Neuronal stem cell (in vitro differentiated cells): ENCODE data around the gene TBATA.
A peak's percentile ranks its signal among the peaks of the same experiment; 100 is the strongest.

Experiments used
- DNase-seq: peaks from one replicate; pipeline ENCODE4 v3.0.0-alpha.2; 2013; ENCODE audit warnings: low spot score
- H2AFZ ChIP-seq: one replicate; pipeline ENCODE4 v1.6.1; 2013; ENCODE audit warnings: mild to moderate bottlenecking, low read length, inconsistent platforms
- H2AK5ac ChIP-seq: 2 replicates; pipeline ENCODE4 v1.6.1; 2013; ENCODE audit warnings: low read depth, mild to moderate bottlenecking, inconsistent platforms, low read length, moderate library complexity, mixed read lengths
- H2BK120ac ChIP-seq: 2 replicates; pipeline ENCODE4 v1.6.1; 2013; ENCODE audit warnings: low read depth, mild to moderate bottlenecking, inconsistent platforms, low read length, moderate library complexity, mixed read lengths
- H2BK12ac ChIP-seq: one replicate; pipeline ENCODE4 v1.6.1; 2013; ENCODE audit warnings: low read length, inconsistent platforms
- H2BK15ac ChIP-seq: 2 replicates; pipeline ENCODE4 v1.6.1; 2013; ENCODE audit warnings: mild to moderate bottlenecking, low read length, inconsistent platforms, mixed read lengths
- H2BK5ac ChIP-seq: one replicate; pipeline ENCODE4 v1.6.1; 2013; ENCODE audit warnings: inconsistent platforms, mild to moderate bottlenecking, low read length, moderate library complexity
- H3K14ac ChIP-seq: one replicate; pipeline ENCODE4 v1.6.1; 2013; ENCODE audit warnings: low read length, inconsistent platforms
- H3K18ac ChIP-seq: 2 replicates; pipeline ENCODE4 v1.6.1; 2013; ENCODE audit warnings: low read length, inconsistent platforms
- H3K23ac ChIP-seq: 2 replicates; pipeline ENCODE4 v1.6.1; 2013; ENCODE audit warnings: low read depth, mild to moderate bottlenecking, mixed read lengths, low read length, inconsistent platforms; ENCODE audit not compliant: poor library complexity
- H3K27ac ChIP-seq: replicated peaks from 3 replicates; pipeline ENCODE4 v1.5.1; 2013; ENCODE audit warnings: low read length, inconsistent platforms
- H3K27me3 ChIP-seq, 3 experiments: 2 replicates each; pipeline ENCODE4 v1.6.1; 2013; ENCODE audit warnings: low read length in 3 of 3, mild to moderate bottlenecking in 2 of 3, inconsistent platforms in 1 of 3, low read depth in 1 of 3, mixed read lengths in 1 of 3, moderate library complexity in 1 of 3; ENCODE audit not compliant: control insufficient read depth in 3 of 3, insufficient read depth in 3 of 3
- H3K36me3 ChIP-seq, 2 donors: replicated peaks in 1 of 2; 2 replicates each; pipeline ENCODE4 v1.6.1; 2013; ENCODE audit warnings: low read length in 2 of 2; ENCODE audit not compliant: control insufficient read depth in 2 of 2, insufficient read depth in 2 of 2
- H3K4ac ChIP-seq: 2 replicates; pipeline ENCODE4 v1.6.1; 2013; ENCODE audit warnings: inconsistent platforms, mild to moderate bottlenecking, low read length, moderate library complexity
- H3K4me1 ChIP-seq, 2 donors: 1 replicate in 1 of 2; 2 replicates in 1 of 2; pipeline ENCODE4 v1.6.1; 2013; ENCODE audit warnings: low read length in 2 of 2, low read depth in 1 of 2; ENCODE audit not compliant: control insufficient read depth in 2 of 2, insufficient read depth in 1 of 2
- H3K4me2 ChIP-seq: one replicate; pipeline ENCODE4 v1.6.1; 2013; ENCODE audit warnings: mild to moderate bottlenecking, low read length, inconsistent platforms; ENCODE audit not compliant: insufficient read depth, poor library complexity, severe bottlenecking
- H3K4me3 ChIP-seq, 2 donors: 2 replicates each; pipeline ENCODE4 v1.5.1; 2013; ENCODE audit warnings: low read length in 2 of 2, mild to moderate bottlenecking in 2 of 2, inconsistent platforms in 1 of 2, moderate library complexity in 1 of 2
- H3K79me1 ChIP-seq: one replicate; pipeline ENCODE4 v1.6.1; 2013; ENCODE audit warnings: low read depth, mild to moderate bottlenecking, inconsistent platforms, low read length, moderate library complexity
- H3K9ac ChIP-seq: one replicate; pipeline ENCODE4 v1.6.1; 2013; ENCODE audit warnings: mild to moderate bottlenecking, low read depth, low read length, inconsistent platforms; ENCODE audit not compliant: poor library complexity
- H3K9me3 ChIP-seq, 2 donors: replicated peaks in 1 of 2; 2 replicates each; pipeline versions ENCODE3 to v1.6.1; 2013; ENCODE audit warnings: low read length in 2 of 2, mild to moderate bottlenecking in 2 of 2, inconsistent platforms in 1 of 2, low read depth in 1 of 2, mixed read lengths in 1 of 2, moderate library complexity in 1 of 2; ENCODE audit not compliant: control insufficient read depth in 2 of 2, insufficient read depth in 1 of 2
- H4K8ac ChIP-seq: one replicate; pipeline ENCODE4 v1.6.1; 2013; ENCODE audit warnings: low read depth, mild to moderate bottlenecking, inconsistent platforms, low read length, moderate library complexity
- H4K91ac ChIP-seq: one replicate; pipeline ENCODE4 v1.6.1; 2013; ENCODE audit warnings: low read length, low read depth, mild to moderate bottlenecking, inconsistent platforms; ENCODE audit not compliant: poor library complexity
- WGBS, 2 donors: extraction: QIAGEN DNeasy Blood & Tissue Kit; methylation state at CpG; one replicate each; pipeline ENCODE4 v1.1.7; 2013; ENCODE audit warnings: missing lambda C conversion rate in 2 of 2, mixed read lengths in 1 of 2; ENCODE audit not compliant: insufficient read length in 2 of 2, insufficient replicate concordance in 1 of 2; ENCODE audit errors: extremely low coverage in 2 of 2; 5-methylcytosine and 5-hydroxymethylcytosine counted together

Gene TBATA

GRCh38 chr10:70730955-70731354 is 54.2 kb downstream of the TBATA start:
- no peak overlapping the region for H3K4me2 ChIP-seq
- H3K4ac ChIP-seq = no peak overlapping the region
- WGBS, 2 donors = no CpG with 5 or more reads among the region's 2 CpGs
- peak overlapping the region; percentile 81 for H4K91ac ChIP-seq
- H3K9ac ChIP-seq = no peak overlapping the region
- H3K79me1 ChIP-seq = no peaks in the 10 kb centered on the region
- no peak overlapping the region for H3K4me3 ChIP-seq
- peak overlapping the region; percentile 43 for H3K14ac ChIP-seq
- H3K18ac ChIP-seq = no peak overlapping the region
- no peak overlapping the region for H4K8ac ChIP-seq
- H2BK12ac ChIP-seq = no peak overlapping the region
- H3K27ac ChIP-seq = no peak overlapping the region
- no peak overlapping the region for H2AK5ac ChIP-seq
- H2BK120ac ChIP-seq = no peak overlapping the region
- H2BK15ac ChIP-seq = no peak overlapping the region
- no peak overlapping the region for H2BK5ac ChIP-seq
- H3K27me3 ChIP-seq = peaks cover 0 to 8% (median 0%) of the 10 kb centered on the region in 3 experiments
- no peak for DNase-seq
- H3K4me1 ChIP-seq = peaks cover 0 to 1% of the 10 kb centered on the region in 2 donors
- no peak overlapping the region for H2AFZ ChIP-seq
- no peaks in the 10 kb centered on the region for H3K36me3 ChIP-seq
- H3K23ac ChIP-seq = no peak overlapping the region
- H3K9me3 ChIP-seq = peaks cover 0 to 1% of the 10 kb centered on the region in 2 donors

GRCh38 chr10:70729763-70730357 is 55.3 kb downstream of the TBATA start:
- Histone ChIP-seq H2BK5ac (no peak overlapping the region), H2AFZ (no peak overlapping the region), H2BK15ac (peak overlapping the region; percentile 46), H3K23ac (peak overlapping the region; percentile 44), H3K14ac (peak overlapping the region; percentile 40), H3K4ac (no peak overlapping the region), H3K27ac (no peak overlapping the region), H3K79me1 (no peaks in the 10 kb centered on the region), H3K27me3 (peaks cover 0 to 8% (median 0%) of the 10 kb centered on the region in 3 experiments), H3K9ac (peak overlapping the region; percentile 26), H4K91ac (no peak overlapping the region), H2AK5ac (peak overlapping the region; percentile 72), H3K4me2 (no peak overlapping the region), H3K9me3 (peaks cover 0 to 1% of the 10 kb centered on the region in 2 donors), H2BK120ac (no peak overlapping the region), H3K18ac (peak overlapping the region; percentile 59), H3K36me3 (no peaks in the 10 kb centered on the region), H4K8ac (no peak overlapping the region), H3K4me3 (no peak overlapping the region), H2BK12ac (no peak overlapping the region), H3K4me1 (no peaks in the 10 kb centered on the region)
- no CpG with 5 or more reads among the region's 16 CpGs for WGBS, 2 donors
- DNase-seq = no peak

DNA sequence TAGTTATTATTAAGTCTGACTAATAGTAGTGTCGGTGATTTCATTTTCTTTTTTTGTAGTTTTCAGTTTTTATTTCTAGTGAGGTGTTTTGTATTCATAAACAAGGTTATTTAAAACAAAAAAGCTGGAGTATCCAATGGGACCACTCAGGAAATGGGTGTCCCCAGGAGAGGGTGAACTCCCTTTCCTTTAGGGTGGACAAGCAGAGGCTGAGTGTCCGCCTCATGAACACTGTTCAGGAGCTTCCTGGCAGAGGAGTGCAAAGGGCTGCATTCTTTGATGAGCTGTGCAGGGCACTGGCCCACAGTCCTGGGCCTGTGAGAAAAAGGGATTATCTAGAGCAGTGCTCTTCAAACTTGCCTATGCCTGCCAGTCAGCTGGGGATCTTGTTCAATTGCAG is 56.8 kb downstream of the TBATA start:
- Histone ChIP-seq H3K4ac (no peak overlapping the region), H2BK12ac (no peak overlapping the region), H2BK15ac (no peak overlapping the region), H2BK5ac (no peak overlapping the region), H2AK5ac (no peak overlapping the region), H4K8ac (no peak overlapping the region), H3K79me1 (no peaks in the 10 kb centered on the region), H3K4me2 (no peak overlapping the region), H3K9ac (no peak overlapping the region), H3K9me3 (peaks cover 0 to 1% of the 10 kb centered on the region in 2 donors), H4K91ac (no peak overlapping the region), H3K27ac (no peak overlapping the region), H2BK120ac (no peak overlapping the region), H3K4me3 (no peak overlapping the region), H3K23ac (no peak overlapping the region), H3K4me1 (no peaks in the 10 kb centered on the region), H3K14ac (no peak overlapping the region), H3K36me3 (no peaks in the 10 kb centered on the region), H2AFZ (no peak overlapping the region), H3K18ac (peak overlapping the region; percentile 25), H3K27me3 (peaks cover 0 to 8% (median 0%) of the 10 kb centered on the region in 3 experiments)
- no CpG with 5 or more reads among the region's 2 CpGs for WGBS, 2 donors
- DNase-seq = no peak

GRCh38 chr10:70726909-70727495 is 58.2 kb downstream of the TBATA start:
- Histone ChIP-seq H3K36me3 (no peaks in the 10 kb centered on the region), H3K4ac (no peak overlapping the region), H3K18ac (peak overlapping the region; percentile 15), H3K79me1 (no peaks in the 10 kb centered on the region), H3K9ac (no peak overlapping the region), H2BK120ac (no peak overlapping the region), H3K14ac (no peak overlapping the region), H2AFZ (no peak overlapping the region), H4K91ac (no peak overlapping the region), H3K23ac (peak overlapping the region; percentile 87), H2BK15ac (no peak overlapping the region), H3K4me2 (no peak overlapping the region), H3K27me3 (peaks cover 0 to 8% (median 0%) of the 10 kb centered on the region in 3 experiments), H2BK5ac (no peak overlapping the region), H4K8ac (no peak overlapping the region), H2BK12ac (no peak overlapping the region), H3K9me3 (peaks cover 0 to 1% of the 10 kb centered on the region in 2 donors), H3K27ac (no peak overlapping the region), H3K4me3 (no peak overlapping the region), H2AK5ac (no peak overlapping the region), H3K4me1 (no peaks in the 10 kb centered on the region)
- no CpG with 5 or more reads among the region's 10 CpGs for WGBS, 2 donors
- DNase-seq = no peak
